Activated CD8-positive, alpha-beta memory T cell treated with anti-CD3 and anti-CD28 coated beads, Interleukin-2, amount 50 U/mL, for 24 hours (primary cell): ENCODE results near the gene WNK4.

Experiments
- DNase-seq: peaks from one replicate; pipeline ENCODE4 v3.0.0-alpha.2; 2020; ENCODE audit errors: extremely low read depth

The WNK4 gene

GRCh38 chr17:42772945-42773289 is 7.5 kb upstream of the WNK4 start:
- no peak for DNase-seq

DNA sequence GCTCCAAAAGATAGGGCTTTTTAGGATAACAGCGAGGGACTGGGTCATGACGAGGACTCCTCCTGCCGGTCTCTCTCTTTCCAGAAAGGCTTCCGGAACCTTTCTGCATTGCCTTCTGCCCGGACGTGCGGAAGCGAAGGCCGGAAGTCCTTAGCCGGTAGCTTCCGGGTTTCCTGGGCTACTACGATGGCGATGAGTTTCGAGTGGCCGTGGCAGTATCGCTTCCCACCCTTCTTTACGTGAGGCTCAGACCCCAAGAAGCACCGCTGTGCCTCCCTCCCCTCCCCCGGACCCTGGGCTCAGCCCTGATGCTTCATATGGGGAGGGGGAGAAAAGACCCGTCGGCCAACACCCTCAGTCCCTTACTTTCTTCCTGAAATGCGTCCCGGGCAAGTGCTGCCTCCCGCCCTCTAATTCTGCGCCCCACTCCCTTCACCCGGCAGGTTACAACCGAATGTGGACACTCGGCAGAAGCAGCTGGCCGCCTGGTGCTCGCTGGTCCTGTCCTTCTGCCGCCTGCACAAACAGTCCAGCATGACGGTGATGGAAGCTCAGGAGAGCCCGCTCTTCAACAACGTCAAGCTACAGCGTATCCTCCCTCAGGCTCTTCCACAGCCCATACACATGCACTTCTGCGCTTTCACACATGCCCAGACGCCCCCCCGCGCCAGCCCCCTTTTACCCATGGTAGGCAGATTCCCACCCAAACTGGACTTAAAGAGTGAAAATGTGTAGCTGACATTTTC is 6.9 kb upstream of the WNK4 start, which contains the start of gene VPS25:
Gene VPS25 (plus strand): TSS at position 160 of the 746 bp plus-strand sequence. CDS start 27 bp downstream, at position 187.
- DNase-seq = peak; percentile 60

DNA sequence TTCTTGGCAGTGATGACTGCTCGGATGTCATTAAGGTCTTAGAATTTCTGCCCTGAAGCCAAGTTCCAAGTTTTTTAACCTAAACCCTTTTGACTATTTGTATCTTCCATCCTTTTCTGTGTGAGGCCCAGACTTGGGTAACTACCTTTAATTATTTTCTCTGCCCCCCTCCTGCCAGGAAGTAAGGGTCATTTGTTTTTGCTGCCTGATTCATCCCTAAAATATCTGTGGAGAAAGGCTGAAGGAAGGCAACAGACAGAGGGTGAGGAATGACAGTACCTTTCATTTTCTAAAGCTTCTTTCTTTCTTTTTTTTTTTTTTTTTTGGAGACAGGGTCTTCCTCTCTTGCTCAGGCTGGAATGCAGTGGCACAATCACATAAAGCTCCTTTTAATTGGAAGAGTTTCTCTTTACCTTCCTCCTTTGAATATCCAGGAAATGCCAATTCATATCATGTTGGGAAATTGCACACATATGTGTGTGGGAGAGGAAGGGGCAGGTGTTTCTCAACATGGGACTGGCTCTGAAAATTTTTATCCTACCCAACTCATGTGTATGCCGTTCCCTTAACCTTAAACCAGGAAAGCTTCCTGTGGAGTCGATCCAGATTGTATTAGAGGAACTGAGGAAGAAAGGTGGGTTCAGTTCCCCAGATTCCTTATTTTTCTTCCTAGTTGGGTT is 6.2 kb upstream of the WNK4 start:
- no peak for DNase-seq

- DNase-seq = no peak
These were observed 4.8 kb upstream of the WNK4 start for GRCh38 chr17:42775534-42776098.

GRCh38 chr17:42778570-42778969 is 1.8 kb upstream of the WNK4 start:
- no peak for DNase-seq

DNA sequence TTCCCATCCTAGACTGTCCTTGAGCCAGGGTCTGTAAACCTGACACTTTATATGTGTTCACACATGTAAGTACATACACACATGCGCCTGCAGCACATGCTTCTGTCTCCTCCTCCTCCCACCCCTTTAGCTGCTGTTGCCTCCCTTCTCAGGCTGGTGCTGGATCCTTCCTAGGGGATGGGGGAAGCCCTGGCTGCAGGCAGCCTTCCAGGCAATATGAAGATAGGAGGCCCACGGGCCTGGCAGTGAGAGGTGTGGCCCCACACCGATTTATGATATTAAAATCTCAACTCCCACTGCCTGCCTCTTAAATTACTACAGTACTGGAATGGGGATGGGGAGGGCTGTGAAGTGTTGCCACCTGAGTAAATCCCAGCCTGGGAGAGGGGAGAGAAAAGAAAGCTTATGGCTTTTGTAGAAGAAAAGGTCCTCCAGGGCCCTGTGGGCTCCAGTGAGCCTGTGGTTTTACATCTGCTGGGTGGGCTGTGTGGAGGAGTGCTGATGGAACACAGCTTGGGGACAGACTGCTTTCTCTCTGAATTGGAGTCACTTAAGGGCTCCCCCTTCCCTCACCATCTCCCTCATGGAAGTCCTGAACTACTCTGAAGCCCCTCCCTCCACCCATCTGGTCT is 990 bp upstream of the WNK4 start:
- no peak for DNase-seq

DNA sequence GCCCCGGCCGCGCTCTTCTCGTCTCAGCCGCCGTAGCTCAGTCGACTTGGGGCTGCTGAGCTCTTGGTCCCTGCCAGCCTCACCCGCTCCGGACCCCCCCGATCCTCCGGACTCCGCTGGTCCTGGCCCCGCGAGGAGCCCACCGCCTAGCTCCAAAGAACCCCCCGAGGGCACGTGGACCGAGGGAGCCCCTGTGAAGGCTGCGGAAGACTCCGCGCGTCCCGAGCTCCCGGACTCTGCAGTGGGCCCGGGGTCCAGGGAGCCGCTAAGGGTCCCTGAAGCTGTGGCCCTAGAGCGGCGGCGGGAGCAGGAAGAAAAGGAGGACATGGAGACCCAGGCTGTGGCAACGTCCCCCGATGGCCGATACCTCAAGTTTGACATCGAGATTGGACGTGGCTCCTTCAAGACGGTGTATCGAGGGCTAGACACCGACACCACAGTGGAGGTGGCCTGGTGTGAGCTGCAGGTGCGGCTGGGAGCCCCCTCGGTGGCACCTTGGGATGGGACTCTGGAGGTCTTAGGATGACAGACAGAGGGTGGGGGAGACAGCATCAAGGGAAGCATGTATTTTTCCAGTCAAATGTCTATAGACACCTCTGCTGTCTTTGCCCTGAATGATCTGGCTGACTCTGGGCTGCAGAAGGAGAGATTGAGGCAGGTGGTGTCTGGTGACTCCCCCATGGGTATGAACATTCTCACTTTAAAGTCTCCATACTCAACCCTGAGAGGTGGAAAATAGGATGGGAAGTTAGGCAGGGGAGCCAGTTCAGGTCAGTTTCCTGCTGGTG is 635 bp downstream of the WNK4 start:
- no peak for DNase-seq

DNA sequence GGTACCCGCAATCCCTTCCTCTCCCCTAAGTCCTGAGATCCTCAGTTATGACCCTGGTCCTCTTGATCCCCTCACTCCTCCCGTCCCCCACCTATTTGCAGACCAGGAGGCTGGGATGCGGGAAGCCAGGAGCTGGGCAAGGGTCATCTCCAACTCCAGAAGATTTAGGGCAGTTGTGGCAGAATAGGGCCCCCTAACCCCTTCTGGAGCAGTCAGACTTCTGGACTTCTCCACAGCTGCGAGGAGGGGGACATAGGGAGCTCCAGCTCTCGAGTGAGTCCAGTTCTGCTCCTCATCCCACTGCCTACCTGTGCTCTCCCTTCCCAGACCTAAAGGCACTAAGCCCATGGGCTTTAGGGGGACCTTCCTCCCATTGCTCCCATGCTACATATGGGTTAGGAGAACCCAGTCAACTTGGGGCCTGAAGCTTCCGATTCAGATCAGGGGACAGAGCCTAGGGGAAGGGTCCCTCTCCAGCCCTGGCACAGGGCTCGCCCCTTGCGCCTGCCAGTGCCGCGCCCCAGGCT is 1.3 kb downstream of the WNK4 start:
- no peak for DNase-seq

GRCh38 chr17:42782166-42783061 is 2.0 kb downstream of the WNK4 start:
- no peak for DNase-seq

DNA sequence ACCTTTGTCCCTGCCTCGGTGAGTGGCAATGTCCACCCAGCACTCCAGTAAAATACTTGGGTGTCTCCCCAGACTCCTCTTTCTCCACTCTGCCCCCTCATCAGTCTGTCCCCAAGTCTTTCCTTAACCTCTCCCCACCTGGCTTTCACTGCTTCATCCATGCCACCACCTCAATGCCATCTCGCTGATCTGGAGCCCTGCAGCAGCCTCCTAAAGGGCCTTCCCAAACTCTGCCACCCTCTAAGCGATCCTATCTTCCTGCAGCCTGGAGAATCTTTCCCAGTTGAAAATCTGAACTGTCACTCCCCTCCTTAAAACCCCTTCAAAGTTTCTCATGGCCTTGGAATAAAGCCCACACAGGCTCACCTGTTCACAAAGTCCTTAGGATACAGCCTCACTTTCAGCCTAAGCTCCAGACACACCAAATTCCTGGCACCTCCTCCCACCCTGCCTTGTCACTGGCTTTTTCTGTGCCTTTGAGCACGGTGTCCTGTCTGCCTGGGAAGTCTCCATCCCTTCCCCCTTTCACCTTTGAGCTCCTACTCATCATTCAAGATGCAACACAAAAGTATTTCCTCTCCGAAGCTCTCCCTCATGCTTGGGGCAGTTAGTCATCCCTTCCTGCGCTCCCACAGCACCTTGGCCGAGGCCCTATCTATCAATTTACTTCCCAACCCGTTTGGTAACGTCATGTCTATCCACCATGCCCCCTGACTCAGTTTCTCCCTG is 2.8 kb downstream of the WNK4 start:
- DNase-seq = no peak

DNA sequence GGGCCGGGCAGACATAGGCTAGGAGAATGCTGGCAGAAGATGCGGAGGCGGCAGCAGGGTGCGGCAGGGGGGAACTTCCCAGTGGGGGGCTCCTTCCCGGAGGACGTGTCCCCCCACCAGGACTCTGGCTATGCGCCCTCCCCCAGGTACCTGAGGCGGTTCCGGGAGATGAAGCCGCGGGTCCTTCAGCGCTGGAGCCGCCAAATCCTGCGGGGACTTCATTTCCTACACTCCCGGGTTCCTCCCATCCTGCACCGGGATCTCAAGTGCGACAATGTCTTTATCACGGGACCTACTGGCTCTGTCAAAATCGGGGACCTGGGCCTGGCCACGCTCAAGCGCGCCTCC is 3.4 kb downstream of the WNK4 start:
- DNase-seq = no peak

DNA sequence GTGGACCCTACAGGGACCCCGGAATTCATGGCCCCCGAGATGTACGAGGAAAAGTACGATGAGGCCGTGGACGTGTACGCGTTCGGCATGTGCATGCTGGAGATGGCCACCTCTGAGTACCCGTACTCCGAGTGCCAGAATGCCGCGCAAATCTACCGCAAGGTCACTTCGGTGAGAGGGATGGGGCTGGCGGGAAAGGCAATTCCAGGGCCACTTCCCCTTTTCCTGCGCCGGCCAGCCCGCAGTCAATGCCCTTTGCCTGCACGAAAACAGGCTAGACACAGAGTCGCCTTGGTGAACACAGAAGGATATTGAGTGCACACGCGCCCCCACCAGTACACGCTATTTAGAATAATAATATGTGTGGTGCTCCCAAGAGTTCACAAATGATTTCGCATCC is 4.0 kb downstream of the WNK4 start:
- DNase-seq = no peak

- DNase-seq = no peak
These were observed 4.6 kb downstream of the WNK4 start for GRCh38 chr17:42784811-42785592.

DNA sequence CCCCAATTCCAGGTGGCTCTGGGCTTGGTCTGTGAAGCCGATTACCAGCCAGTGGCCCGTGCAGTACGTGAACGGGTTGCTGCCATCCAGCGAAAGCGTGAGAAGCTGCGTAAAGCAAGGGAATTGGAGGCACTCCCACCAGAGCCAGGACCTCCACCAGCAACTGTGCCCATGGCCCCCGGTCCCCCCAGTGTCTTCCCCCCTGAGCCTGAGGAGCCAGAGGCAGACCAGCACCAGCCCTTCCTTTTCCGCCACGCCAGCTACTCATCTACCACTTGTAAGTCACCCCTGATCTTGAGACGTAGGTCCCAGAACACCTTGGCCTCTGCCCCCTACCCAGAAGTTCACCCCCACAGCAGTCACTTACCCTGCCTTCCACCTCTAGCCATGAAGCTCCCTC is 6.9 kb downstream of the WNK4 start:
- no peak for DNase-seq

DNA sequence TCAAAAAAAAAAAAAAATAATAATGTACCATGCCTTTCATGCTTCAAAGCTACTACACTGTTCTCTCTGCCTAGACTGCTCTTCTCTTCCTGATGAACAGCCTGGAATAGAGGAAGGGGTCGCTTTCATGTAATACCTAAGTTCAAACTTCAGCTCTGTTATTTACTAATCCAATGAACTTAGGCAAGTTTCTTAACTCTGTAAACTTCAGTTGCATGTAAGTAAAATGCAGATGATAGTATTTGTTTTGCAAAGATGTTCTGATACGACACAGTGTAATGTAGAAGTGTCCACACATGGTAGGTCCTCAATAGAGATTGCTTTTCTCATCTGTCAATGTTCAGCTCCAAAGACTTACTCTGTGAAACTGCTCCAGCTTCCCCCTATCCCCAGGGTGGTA is 11.5 kb downstream of the WNK4 start:
- DNase-seq = no peak

GRCh38 chr17:42792545-42792944 is 12.1 kb downstream of the WNK4 start:
- no peak for DNase-seq

- DNase-seq = no peak
These were observed 14.7 kb downstream of the WNK4 start for GRCh38 chr17:42795061-42795460.

- no peak for DNase-seq
These were observed 15.1 kb downstream of the WNK4 start for GRCh38 chr17:42795465-42795864.

DNA sequence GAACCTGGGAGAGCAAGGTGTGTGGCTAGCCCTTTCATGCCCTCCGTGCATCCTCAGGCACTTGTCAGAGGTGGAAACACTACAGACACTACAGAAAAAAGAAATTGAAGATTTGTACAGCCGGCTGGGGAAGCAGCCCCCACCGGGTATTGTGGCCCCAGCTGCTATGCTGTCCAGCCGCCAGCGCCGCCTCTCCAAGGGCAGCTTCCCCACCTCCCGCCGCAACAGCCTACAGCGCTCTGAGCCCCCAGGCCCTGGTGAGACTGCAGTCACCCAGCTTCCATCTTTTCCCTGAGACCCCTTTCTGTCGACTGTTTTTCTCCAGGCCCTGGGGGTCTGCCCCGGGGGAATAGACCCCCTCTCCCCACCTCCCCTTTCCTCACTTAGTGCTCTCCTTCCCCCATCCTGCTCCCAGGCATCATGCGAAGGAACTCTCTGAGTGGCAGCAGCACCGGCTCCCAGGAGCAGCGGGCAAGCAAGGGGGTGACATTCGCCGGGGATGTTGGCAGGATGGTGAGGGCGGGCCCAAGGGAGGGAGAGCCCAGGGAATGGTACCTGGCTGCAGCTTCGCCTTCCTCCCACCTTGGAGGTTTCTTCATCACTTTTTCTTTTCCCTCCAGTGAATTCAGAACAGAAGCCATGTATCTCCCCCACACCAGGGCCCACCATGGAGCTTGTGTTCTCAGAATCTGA is 15.8 kb downstream of the WNK4 start:
- no peak for DNase-seq
